Thyroid gland (tissue), 4 donors: Measurements from ENCODE around the gene GRIK5.

ENCODE experiments used
- POLR2A ChIP-seq, 2 donors: fragments of 450-650 bp; IDR thresholded peaks; one replicate each; pipeline ENCODE4 v1.6.1; 2017; ENCODE audit warnings: antibody characterized with exemption in 2 of 2, mild to moderate bottlenecking in 2 of 2, moderate library complexity in 1 of 2
- TF ChIP-seq, protein P1 (sequence below), 6 experiments: fragments of 200-600 bp in 3 of 6; fragments of 450-650 bp in 3 of 6; sonication (generic) in 3 of 6; IDR thresholded peaks; one replicate each; pipeline ENCODE4 v1.5.1; 2016 to 2019; ENCODE audit warnings: antibody characterized with exemption in 6 of 6, mild to moderate bottlenecking in 2 of 6, inconsistent platforms in 1 of 6, moderate library complexity in 1 of 6

DNA sequence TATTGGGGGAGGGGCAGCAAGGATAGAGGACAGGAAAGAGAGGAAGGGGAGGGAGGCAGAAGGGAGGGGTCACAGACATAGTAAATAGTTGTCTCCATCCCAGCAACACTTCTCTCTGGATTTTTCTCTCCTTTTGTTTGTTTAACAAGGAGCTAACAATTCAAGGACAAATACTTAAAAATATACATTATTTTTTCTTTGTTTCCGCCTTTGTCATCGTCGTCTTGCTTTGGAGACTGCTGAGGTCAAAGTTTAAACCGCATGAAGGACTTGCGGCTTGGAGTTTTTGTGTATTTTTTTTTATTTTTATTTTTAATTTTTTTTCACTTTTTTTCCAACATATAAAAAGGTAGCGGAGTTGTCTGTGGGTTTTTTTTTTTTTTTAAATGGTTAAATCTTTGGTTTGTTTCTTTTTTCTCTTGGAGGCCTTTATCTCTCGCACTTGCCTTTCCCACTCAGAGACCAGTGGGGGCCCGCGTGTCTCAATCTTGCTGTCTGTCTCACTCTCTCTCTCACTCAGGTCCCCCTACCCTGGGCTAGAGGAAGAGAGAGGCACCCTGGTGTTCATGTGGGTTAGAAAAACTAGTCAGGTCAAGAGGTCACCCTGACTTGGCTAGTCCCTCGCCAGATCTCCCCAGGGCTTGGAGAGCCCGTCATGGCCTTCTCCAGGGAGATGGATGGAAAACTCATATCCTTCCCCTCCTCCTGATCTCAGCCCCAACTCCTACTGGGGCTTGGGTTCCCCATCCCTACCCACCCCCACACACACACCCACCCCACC is 17.0 kb upstream of the GRIK5 start:
- TF ChIP-seq, protein P1, sequence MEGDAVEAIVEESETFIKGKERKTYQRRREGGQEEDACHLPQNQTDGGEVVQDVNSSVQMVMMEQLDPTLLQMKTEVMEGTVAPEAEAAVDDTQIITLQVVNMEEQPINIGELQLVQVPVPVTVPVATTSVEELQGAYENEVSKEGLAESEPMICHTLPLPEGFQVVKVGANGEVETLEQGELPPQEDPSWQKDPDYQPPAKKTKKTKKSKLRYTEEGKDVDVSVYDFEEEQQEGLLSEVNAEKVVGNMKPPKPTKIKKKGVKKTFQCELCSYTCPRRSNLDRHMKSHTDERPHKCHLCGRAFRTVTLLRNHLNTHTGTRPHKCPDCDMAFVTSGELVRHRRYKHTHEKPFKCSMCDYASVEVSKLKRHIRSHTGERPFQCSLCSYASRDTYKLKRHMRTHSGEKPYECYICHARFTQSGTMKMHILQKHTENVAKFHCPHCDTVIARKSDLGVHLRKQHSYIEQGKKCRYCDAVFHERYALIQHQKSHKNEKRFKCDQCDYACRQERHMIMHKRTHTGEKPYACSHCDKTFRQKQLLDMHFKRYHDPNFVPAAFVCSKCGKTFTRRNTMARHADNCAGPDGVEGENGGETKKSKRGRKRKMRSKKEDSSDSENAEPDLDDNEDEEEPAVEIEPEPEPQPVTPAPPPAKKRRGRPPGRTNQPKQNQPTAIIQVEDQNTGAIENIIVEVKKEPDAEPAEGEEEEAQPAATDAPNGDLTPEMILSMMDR (IDR thresholded peaks at IDR 0.05): no peak
- no peak for TF ChIP-seq POLR2A (IDR thresholded peaks at IDR 0.05)
